Kidney (tissue), 14 donors: ENCODE measurements around the gene SDK1. TPM values are rescaled to one million over a fixed set of nuclear protein-coding genes. Genes with fewer than 3 reads are reported as not detected.

ENCODE experiments used
- DNase-seq, 5 donors: peaks; one replicate each; pipeline ENCODE4 v3.0.0-alpha.2; 2013 to 2020
- FAIRE-seq: peaks from 2 replicates; lab custom pipeline; 2012; peaks lifted over from hg19 to GRCh38; lab: Jason Lieb, UNC
- H3K27ac ChIP-seq, 2 donors: one replicate each; pipeline ENCODE4 v1.7.0; 2013; ENCODE audit warnings: low read depth in 2 of 2, low read length in 2 of 2, inconsistent platforms in 1 of 2
- H3K27me3 ChIP-seq: one replicate; pipeline ENCODE4 v1.7.1; 2013; ENCODE audit warnings: low read length, inconsistent platforms; ENCODE audit not compliant: control insufficient read depth, insufficient read depth
- H3K36me3 ChIP-seq, 3 donors: one replicate each; pipeline versions ENCODE4 v1.7.0 to v1.7.1; 2013; ENCODE audit warnings: low read length in 3 of 3, control low read depth in 1 of 3, inconsistent platforms in 1 of 3; ENCODE audit not compliant: insufficient read depth in 3 of 3, control insufficient read depth in 2 of 3
- H3K4me1 ChIP-seq, 3 donors: one replicate each; pipeline versions ENCODE4 v1.7.0 to v1.7.1; 2013; ENCODE audit warnings: low read length in 3 of 3, inconsistent platforms in 1 of 3, low read depth in 1 of 3; ENCODE audit not compliant: control insufficient read depth in 2 of 3, insufficient read depth in 2 of 3
- H3K4me3 ChIP-seq, 3 donors: one replicate each; pipeline versions ENCODE4 v1.7.0 to v1.8.1; 2013; ENCODE audit warnings: low read length in 3 of 3, control low read depth in 1 of 3, inconsistent platforms in 1 of 3
- H3K9ac ChIP-seq, 3 donors: one replicate each; pipeline versions ENCODE4 v1.7.0 to v1.7.1; 2013; ENCODE audit warnings: low read length in 3 of 3, control low read depth in 1 of 3, inconsistent platforms in 1 of 3
- H3K9me3 ChIP-seq, 3 donors: one replicate each; pipeline versions ENCODE4 v1.7.0 to v1.7.1; 2013; ENCODE audit warnings: low read length in 3 of 3, control low read depth in 1 of 3, inconsistent platforms in 1 of 3; ENCODE audit not compliant: control insufficient read depth in 2 of 3, insufficient read depth in 1 of 3
- intact Hi-C: fragments of 100-400 bp; cut with DNase I; formaldehyde crosslinking; loops from one replicate; pipeline ENCODE4 v1.11.1; 2022
- polyA plus RNA-seq: library from polyadenylated mRNA; stranded (reverse); fragments of 350-450 nt; fragmentation: Illumina TruSeq; extraction: RNeasy Lipid Tissue Mini Kit (QIAGEN cat#74804); gene quantifications from one replicate; pipeline ENCODE4 v1.2.3, GENCODE V29; 2014; ENCODE audit warnings: low read depth, low replicate concordance; ENCODE audit not compliant: insufficient read depth
- total RNA-seq: library from RNA; stranded (reverse); fragmentation: NEBNext Ultra II Directional; extraction: Animal tissue kit (Norgen Biotek cat#: 25700); gene quantifications from one replicate; pipeline ENCODE4 v1.2.1, GENCODE V29; 2021
- TF ChIP-seq, protein P1 (sequence below): IDR thresholded peaks from 3 replicates; pipeline ENCODE4 v1.5.1; 2012; ENCODE audit warnings: mild to moderate bottlenecking, moderate library complexity, borderline replicate concordance; ENCODE audit not compliant: insufficient read depth; ENCODE audit errors: extremely low read depth
- donor health status: control.
- donor health status: control.
- donor health status: control.
- donor health status: control.
- donor health status: control.
- donor health status: DM: yes; HTN: yes; CAD: no.
- donor health status: Normal renal cell carcinoma (clear cell type).

Gene SDK1
- total and polyA plus RNA-seq, 2 donors from 2014 or later, result 2.0 to 38.3 TPM

DNA sequence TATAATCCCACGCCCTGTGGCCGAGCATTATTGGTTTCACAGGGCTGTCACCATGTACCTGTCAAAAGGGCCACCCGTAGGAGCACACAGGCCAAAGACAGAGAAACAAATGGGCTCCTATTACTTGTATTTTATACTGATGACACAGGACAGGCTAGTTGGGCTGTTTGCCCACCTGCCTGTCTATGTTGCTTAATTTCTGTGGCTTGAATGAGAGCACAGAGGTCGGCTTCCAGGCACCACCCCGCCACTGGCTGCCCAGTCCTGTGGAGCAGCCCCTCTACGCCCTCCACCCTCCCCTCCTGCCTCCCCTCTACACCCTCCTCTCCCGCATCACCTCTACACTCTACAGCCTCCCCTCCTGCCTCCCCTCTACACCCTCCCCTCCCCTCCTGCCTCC lies 652.9 kb downstream of the SDK1 start:
- H3K27ac ChIP-seq, result no peak overlapping the region
- FAIRE-seq, result no peak
- intact Hi-C loops, result no loop called here
- H3K9me3 ChIP-seq, result no peaks in the 10 kb centered on the region
- no peak overlapping the region for H3K9ac ChIP-seq
- H3K36me3 ChIP-seq, result no peaks in the 10 kb centered on the region
- DNase-seq, result no peak
- no peaks in the 10 kb centered on the region for H3K27me3 ChIP-seq
- peaks cover 0 to 10% (median 2%) of the 10 kb centered on the region in 3 donors for H3K4me1 ChIP-seq
- H3K4me3 ChIP-seq, result no peak overlapping the region
- TF ChIP-seq, protein P1, sequence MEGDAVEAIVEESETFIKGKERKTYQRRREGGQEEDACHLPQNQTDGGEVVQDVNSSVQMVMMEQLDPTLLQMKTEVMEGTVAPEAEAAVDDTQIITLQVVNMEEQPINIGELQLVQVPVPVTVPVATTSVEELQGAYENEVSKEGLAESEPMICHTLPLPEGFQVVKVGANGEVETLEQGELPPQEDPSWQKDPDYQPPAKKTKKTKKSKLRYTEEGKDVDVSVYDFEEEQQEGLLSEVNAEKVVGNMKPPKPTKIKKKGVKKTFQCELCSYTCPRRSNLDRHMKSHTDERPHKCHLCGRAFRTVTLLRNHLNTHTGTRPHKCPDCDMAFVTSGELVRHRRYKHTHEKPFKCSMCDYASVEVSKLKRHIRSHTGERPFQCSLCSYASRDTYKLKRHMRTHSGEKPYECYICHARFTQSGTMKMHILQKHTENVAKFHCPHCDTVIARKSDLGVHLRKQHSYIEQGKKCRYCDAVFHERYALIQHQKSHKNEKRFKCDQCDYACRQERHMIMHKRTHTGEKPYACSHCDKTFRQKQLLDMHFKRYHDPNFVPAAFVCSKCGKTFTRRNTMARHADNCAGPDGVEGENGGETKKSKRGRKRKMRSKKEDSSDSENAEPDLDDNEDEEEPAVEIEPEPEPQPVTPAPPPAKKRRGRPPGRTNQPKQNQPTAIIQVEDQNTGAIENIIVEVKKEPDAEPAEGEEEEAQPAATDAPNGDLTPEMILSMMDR, result no peak

DNA sequence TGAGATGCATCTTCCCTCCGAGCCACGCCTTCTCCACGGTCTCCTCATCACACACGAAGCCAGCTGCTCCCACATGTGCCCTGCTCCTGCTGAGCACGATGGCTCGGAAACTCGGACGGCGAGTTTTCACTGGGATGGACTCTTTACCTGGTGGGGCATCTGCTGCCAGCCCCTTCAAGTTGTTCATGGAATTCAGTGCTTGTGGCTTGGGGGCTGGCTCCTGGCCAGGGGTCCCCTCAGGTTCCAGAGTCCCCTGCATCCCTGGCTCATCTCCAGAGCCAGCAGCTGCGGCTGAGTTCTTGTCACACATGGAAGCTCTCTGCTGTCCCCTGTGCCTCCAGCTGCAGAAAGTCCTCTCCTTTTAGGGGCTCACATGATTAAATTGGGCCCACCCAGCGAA lies 654.0 kb downstream of the SDK1 start:
- FAIRE-seq (no peak), DNase-seq (peak in 1 of 5 donors; percentile 11)
- Histone ChIP-seq H3K4me1 (peaks cover 0 to 10% (median 2%) of the 10 kb centered on the region in 3 donors), H3K9ac (no peak overlapping the region), H3K27me3 (no peaks in the 10 kb centered on the region), H3K36me3 (no peaks in the 10 kb centered on the region), H3K4me3 (no peak overlapping the region), H3K27ac (no peak overlapping the region), H3K9me3 (no peaks in the 10 kb centered on the region)
- intact Hi-C loops, result no loop called here
- TF ChIP-seq, protein P1, result no peak

DNA sequence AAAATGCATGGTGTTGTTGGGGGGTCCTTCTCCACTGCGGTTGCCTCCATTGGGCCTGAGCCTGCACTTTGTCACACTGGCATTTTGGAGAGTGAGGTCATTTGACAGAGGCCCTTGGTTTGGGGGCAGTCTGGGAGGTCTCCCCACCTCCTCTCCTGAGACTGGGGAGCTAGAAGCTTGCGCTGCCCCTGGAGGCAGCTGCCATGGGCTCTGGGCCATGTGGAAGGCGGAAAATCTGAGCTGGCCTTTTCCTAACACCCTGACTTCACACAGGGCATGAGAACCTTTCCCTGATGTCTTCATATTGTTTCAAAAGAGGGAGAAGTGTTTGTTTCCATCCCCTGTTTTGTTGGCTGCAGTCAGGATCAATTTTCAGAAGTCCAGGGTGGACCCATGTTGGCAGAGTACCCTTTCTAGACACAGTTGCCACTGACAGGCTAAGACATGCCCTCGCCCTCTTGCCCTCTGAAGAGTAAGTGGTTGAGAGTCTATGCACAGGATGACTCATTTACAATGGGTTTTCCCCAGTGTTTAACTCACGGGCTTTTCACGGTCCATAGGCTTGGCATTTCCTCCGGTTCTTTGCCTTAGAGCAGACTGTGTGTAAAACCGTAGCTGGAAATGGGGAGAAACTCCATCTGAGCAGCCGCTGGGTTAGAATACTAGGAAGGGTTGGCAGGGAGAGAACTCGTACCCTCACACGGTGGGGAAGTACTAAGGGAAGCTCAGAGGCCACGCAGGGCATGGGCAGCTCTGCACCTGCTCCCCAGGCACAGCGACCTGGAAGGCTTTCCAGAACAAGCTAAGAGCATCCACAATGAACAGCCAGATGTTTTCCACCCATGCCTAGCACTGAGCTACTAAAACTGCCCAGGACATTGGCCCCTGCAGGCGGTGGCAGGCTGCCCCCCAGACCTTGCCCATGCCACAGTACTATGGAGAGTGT lies 655.0 kb downstream of the SDK1 start:
- Histone ChIP-seq H3K9ac (no peak overlapping the region), H3K4me3 (no peak overlapping the region), H3K9me3 (no peaks in the 10 kb centered on the region), H3K4me1 (peaks cover 0 to 10% (median 2%) of the 10 kb centered on the region in 3 donors), H3K36me3 (no peaks in the 10 kb centered on the region), H3K27me3 (no peaks in the 10 kb centered on the region), H3K27ac (peak overlapping the region in 1 of 2 donors; percentile 16)
- TF ChIP-seq, protein P1, result no peak
- intact Hi-C loops, result no loop called here
- FAIRE-seq, result no peak
- DNase-seq, result peak in 2 of 5 donors; percentile 74 to 80
